HEK293 (cell line): ENCODE measurements around the gene KCNB1.

Experiments
- CTCF ChIA-PET: fragments of 350-600 bp; formaldehyde crosslinking; extraction: SDS; loops from one replicate; lab custom pipeline; 2021; ENCODE audit warnings: antibody characterized with exemption; lab: Yijun Ruan, JAX
- POLR2A ChIA-PET: fragments of 300-600 bp; formaldehyde crosslinking; extraction: SDS; loops from one replicate; lab custom pipeline; 2020; ENCODE audit warnings: antibody characterized with exemption, inconsistent platforms; lab: Yijun Ruan, JAX
- H3K27ac ChIP-seq: fragments of 200-500 bp; sonication (Bioruptor generic); 2 replicates; pipeline ENCODE4 v1.5.1; 2014; ENCODE audit warnings: low read depth, low read length, control low read depth, inconsistent platforms; ENCODE audit errors: extremely low read depth
- H3K36me3 ChIP-seq, 2 experiments: fragments of 200-500 bp in 1 of 2; sonication (Bioruptor generic) in 1 of 2; 1 replicate in 1 of 2; 2 replicates in 1 of 2; pipeline ENCODE4 v1.5.1; 2014 to 2017; ENCODE audit warnings: inconsistent platforms in 2 of 2, low read length in 2 of 2; ENCODE audit not compliant: control insufficient read depth in 2 of 2, insufficient read depth in 1 of 2
- H3K4me1 ChIP-seq: fragments of 200-500 bp; sonication (Bioruptor generic); 2 replicates; pipeline ENCODE4 v1.5.1; 2014; ENCODE audit warnings: mild to moderate bottlenecking, low read length, inconsistent platforms; ENCODE audit not compliant: control insufficient read depth, insufficient read depth
- H3K4me3 ChIP-seq: 2 replicates; pipeline ENCODE4 v1.5.1; 2011; ENCODE audit warnings: low read depth, mild to moderate bottlenecking, control low read depth, low read length, moderate library complexity
- H3K9me3 ChIP-seq: fragments of 200-500 bp; sonication (Bioruptor generic); 2 replicates; pipeline ENCODE4 v1.5.1; 2014; ENCODE audit warnings: low read depth, low read length, inconsistent platforms; ENCODE audit not compliant: control insufficient read depth, insufficient read depth
- BCL11B ChIP-seq: fragments of 450-650 bp; formaldehyde crosslinking; IDR thresholded peaks from 2 replicates; pipeline ENCODE4 v1.5.1; 2016; ENCODE audit warnings: low read depth, missing biosample characterization, missing genetic modification characterization
- GLIS2 ChIP-seq: fragments of 450-650 bp; formaldehyde crosslinking; IDR thresholded peaks from 2 replicates; pipeline ENCODE4 v1.5.1; 2016; ENCODE audit warnings: missing biosample characterization, missing genetic modification characterization
- HOXD13 ChIP-seq: sonication (generic); formaldehyde crosslinking; IDR thresholded peaks from 2 replicates; pipeline ENCODE4 v1.8.0; 2022; ENCODE audit warnings: missing genetic modification reagents, borderline replicate concordance
- ZBTB20 ChIP-seq: fragments of 450-650 bp; formaldehyde crosslinking; IDR thresholded peaks from 2 replicates; pipeline ENCODE4 v1.5.1; 2016; ENCODE audit warnings: missing biosample characterization, missing genetic modification characterization
- ZBTB21 ChIP-seq: fragments of 450-650 bp; formaldehyde crosslinking; IDR thresholded peaks from 2 replicates; pipeline ENCODE4 v1.5.1; 2017; ENCODE audit warnings: missing biosample characterization, missing genetic modification characterization
- ZNF114 ChIP-seq: fragments of 450-650 bp; formaldehyde crosslinking; IDR thresholded peaks from 2 replicates; pipeline ENCODE4 v1.5.0; 2017; ENCODE audit warnings: missing biosample characterization, missing genetic modification characterization
- ZNF132 ChIP-seq: fragments of 450-650 bp; formaldehyde crosslinking; IDR thresholded peaks from 2 replicates; pipeline ENCODE4 v1.5.1; 2017; ENCODE audit warnings: missing biosample characterization, missing genetic modification characterization, borderline replicate concordance
- ZNF133 ChIP-seq: fragments of 450-650 bp; formaldehyde crosslinking; IDR thresholded peaks from 2 replicates; pipeline ENCODE4 v1.5.1; 2016; ENCODE audit warnings: missing biosample characterization, missing genetic modification characterization
- ZNF146 ChIP-seq: fragments of 450-650 bp; formaldehyde crosslinking; IDR thresholded peaks from 2 replicates; pipeline ENCODE4 v1.5.1; 2016; ENCODE audit warnings: missing biosample characterization, missing genetic modification characterization
- ZNF155 ChIP-seq: fragments of 450-650 bp; formaldehyde crosslinking; IDR thresholded peaks from 2 replicates; pipeline ENCODE4 v1.5.1; 2016; ENCODE audit warnings: missing biosample characterization, missing genetic modification characterization
- ZNF214 ChIP-seq: fragments of 450-650 bp; formaldehyde crosslinking; IDR thresholded peaks from 2 replicates; pipeline ENCODE4 v1.5.1; 2017; ENCODE audit warnings: missing biosample characterization, mild to moderate bottlenecking, missing genetic modification characterization, borderline replicate concordance
- ZNF433 ChIP-seq: fragments of 450-650 bp; formaldehyde crosslinking; IDR thresholded peaks from 2 replicates; pipeline ENCODE4 v1.5.1; 2016; ENCODE audit warnings: missing biosample characterization, missing genetic modification characterization, low read depth
- ZNF549 ChIP-seq: fragments of 450-650 bp; IDR thresholded peaks from 2 replicates; pipeline ENCODE4 v1.5.1; 2018; ENCODE audit warnings: missing biosample characterization, missing genetic modification characterization, mild to moderate bottlenecking, inconsistent platforms, moderate library complexity
- ZNF600 ChIP-seq: fragments of 450-650 bp; formaldehyde crosslinking; IDR thresholded peaks from 2 replicates; pipeline ENCODE4 v1.5.1; 2016; ENCODE audit warnings: missing biosample characterization, missing genetic modification characterization
- ZNF654 ChIP-seq: fragments of 450-650 bp; formaldehyde crosslinking; IDR thresholded peaks from 2 replicates; pipeline ENCODE4 v1.5.1; 2016; ENCODE audit warnings: low read depth, missing biosample characterization, missing genetic modification characterization
- ZNF664 ChIP-seq: fragments of 450-650 bp; formaldehyde crosslinking; IDR thresholded peaks from 2 replicates; pipeline ENCODE4 v1.5.1; 2016; ENCODE audit warnings: missing biosample characterization, missing genetic modification characterization
- ZNF670 ChIP-seq: fragments of 450-650 bp; formaldehyde crosslinking; IDR thresholded peaks from 2 replicates; pipeline ENCODE4 v1.5.1; 2016; ENCODE audit warnings: missing biosample characterization, missing genetic modification characterization, low read depth
- ZNF785 ChIP-seq: fragments of 450-650 bp; formaldehyde crosslinking; IDR thresholded peaks from 2 replicates; pipeline ENCODE4 v1.5.1; 2016; ENCODE audit warnings: missing biosample characterization, missing genetic modification characterization
- ZNF791 ChIP-seq: fragments of 450-650 bp; formaldehyde crosslinking; IDR thresholded peaks from 2 replicates; pipeline ENCODE4 v1.5.1; 2016; ENCODE audit warnings: missing biosample characterization, missing genetic modification characterization
- TF ChIP-seq, protein P1 (sequence below): fragments of 450-650 bp; formaldehyde crosslinking; IDR thresholded peaks from 2 replicates; pipeline ENCODE4 v1.5.1; 2016; ENCODE audit warnings: missing biosample characterization, missing genetic modification characterization
- TF ChIP-seq, protein P2 (sequence below): fragments of 450-650 bp; formaldehyde crosslinking; IDR thresholded peaks from 2 replicates; pipeline ENCODE4 v1.5.1; 2017; ENCODE audit warnings: missing biosample characterization, mild to moderate bottlenecking, missing genetic modification characterization, moderate library complexity
- TF ChIP-seq, protein P3 (sequence below): fragments of 450-650 bp; formaldehyde crosslinking; IDR thresholded peaks from 2 replicates; pipeline ENCODE4 v1.5.1; 2016; ENCODE audit warnings: missing biosample characterization, missing genetic modification characterization, low read depth

The KCNB1 gene

DNA sequence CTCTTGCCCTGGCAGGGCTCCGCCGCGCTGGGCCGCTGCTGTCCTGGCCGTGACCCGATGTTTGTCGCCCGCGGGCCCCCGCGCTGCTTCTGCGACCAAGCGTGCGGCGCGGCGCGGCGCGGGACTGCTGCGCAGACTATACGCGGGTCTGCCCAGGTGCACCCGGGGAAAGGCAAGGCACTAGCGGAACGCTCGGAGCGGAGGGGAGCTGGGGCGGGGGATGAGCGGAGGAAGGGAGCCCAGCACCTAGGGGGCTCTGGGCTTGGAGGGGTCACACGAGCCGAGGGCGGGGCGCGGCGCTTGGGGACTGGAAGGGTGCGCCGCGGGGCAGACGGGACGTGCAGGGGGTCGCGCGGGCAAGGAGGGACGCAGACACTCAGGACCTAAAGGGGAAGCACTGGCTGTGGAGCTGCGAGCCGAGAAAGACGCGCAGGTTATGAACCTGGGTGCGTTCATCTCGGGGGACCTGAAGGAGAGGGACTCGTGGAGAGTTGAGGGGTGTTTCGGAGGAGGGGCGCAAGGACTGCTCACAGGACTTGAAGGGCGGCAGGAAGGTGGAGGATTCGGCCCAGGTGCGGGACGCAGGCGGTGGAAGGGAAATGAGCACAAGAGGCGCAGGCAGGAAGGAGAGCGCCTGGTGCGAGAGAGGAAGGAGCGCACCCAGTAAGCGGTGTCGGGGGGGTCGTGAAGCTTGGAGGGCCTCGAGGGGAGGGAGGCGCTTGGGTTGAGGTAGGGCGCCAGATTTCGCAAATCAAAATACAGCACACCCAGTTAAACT, 163.8 kb downstream of the KCNB1 start (continued):
- TF ChIP-seq, protein P1, sequence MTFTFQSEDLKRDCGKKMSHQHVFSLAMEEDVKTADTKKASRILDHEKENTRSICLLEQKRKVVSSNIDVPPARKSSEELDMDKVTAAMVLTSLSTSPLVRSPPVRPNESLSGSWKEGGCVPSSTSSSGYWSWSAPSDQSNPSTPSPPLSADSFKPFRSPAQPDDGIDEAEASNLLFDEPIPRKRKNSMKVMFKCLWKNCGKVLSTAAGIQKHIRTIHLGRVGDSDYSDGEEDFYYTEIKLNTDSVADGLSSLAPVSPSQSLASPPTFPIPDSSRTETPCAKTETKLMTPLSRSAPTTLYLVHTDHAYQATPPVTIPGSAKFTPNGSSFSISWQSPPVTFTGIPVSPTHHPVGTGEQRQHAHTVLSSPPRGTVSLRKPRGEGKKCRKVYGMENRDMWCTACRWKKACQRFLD (tag by site-specific recombination), result no peak
- TF ChIP-seq ZNF600 (tag by site-specific recombination) (peak; percentile 90), ZBTB21 (tag by site-specific recombination) (no peak), ZNF133 (no peak), HOXD13 (CRISPR knock-in tag) (no peak), GLIS2 (peak; percentile 72; the same call in 1 of the 2 replicates), ZNF155 (tag by site-specific recombination) (no peak), ZNF132 (no peak)

DNA sequence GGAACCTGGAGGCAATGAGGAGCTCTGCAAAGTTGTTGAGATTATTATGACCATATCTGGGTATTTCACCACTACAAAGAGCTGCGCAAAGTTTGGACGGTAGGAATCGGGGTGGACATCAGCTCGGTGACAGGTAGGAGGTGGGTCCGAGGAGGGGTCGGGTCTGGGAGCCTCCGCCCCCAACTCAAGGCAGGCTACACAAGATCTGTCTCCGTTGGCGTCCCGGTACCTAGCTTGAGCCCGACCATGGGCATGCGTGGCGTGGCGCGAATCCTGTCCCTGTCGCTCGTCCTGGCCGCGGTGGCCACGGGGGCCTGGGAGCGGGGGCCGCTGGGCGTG, 164.4 kb downstream of the KCNB1 start:
- H3K4me1 ChIP-seq, result no peaks in the 10 kb centered on the region
- no peaks in the 10 kb centered on the region for H3K36me3 ChIP-seq
- ChIA-PET CTCF (interaction anchor here (0.7 to 6.7 kb wide), 3 partner anchors 13 to 73 kb away, joined by 4 to 63 read pairs (median 35); no protein-coding TSS in a partner anchor), POLR2A (no interaction called here)
- H3K27ac ChIP-seq, result no peak overlapping the region
- TF ChIP-seq, protein P2, sequence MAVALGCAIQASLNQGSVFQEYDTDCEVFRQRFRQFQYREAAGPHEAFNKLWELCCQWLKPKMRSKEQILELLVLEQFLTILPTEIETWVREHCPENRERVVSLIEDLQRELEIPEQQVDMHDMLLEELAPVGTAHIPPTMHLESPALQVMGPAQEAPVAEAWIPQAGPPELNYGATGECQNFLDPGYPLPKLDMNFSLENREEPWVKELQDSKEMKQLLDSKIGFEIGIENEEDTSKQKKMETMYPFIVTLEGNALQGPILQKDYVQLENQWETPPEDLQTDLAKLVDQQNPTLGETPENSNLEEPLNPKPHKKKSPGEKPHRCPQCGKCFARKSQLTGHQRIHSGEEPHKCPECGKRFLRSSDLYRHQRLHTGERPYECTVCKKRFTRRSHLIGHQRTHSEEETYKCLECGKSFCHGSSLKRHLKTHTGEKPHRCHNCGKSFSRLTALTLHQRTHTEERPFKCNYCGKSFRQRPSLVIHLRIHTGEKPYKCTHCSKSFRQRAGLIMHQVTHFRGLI (tag by site-specific recombination), result peak; percentile 62
- TF ChIP-seq BCL11B (tag by site-specific recombination), result no peak
- H3K9me3 ChIP-seq, result no peaks in the 10 kb centered on the region
- H3K4me3 ChIP-seq, result peak overlapping the region; percentile 37

DNA sequence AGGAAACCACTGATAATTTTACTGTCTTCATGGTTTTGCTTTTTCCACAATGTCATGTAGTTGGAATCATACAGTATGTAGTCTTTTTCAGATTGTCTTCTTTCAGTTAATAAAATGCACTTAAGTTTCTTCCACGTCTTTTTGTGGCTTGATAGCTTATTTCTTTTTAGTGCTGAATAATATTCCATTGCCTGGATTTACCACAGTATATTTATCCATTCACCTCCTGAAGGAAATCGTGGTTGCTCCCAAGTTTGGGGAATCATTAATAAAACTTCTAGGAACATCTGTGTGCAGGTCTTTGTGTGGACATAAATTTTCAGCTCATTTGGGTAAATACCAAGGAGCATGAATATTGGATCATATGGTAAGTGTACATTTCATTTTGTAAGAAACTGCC, 165.8 kb downstream of the KCNB1 start:
- H3K27ac ChIP-seq, result no peak overlapping the region
- no peak overlapping the region for H3K4me3 ChIP-seq
- no peak for TF ChIP-seq ZNF670 (tag by site-specific recombination)
- no peak for TF ChIP-seq ZNF785 (tag by site-specific recombination)
- peak; percentile 44; the same call in 1 of the 2 replicates for TF ChIP-seq ZNF146 (tag by site-specific recombination)
- TF ChIP-seq ZNF433 (tag by site-specific recombination), result no peak
- H3K9me3 ChIP-seq, result no peaks in the 10 kb centered on the region
- no peaks in the 10 kb centered on the region for H3K36me3 ChIP-seq
- ChIA-PET POLR2A (no interaction called here), CTCF (interaction anchor here (6.7 kb wide), 1 partner anchor 71 kb away, joined by 63 read pairs; no protein-coding TSS in a partner anchor)
- H3K4me1 ChIP-seq, result no peaks in the 10 kb centered on the region

DNA sequence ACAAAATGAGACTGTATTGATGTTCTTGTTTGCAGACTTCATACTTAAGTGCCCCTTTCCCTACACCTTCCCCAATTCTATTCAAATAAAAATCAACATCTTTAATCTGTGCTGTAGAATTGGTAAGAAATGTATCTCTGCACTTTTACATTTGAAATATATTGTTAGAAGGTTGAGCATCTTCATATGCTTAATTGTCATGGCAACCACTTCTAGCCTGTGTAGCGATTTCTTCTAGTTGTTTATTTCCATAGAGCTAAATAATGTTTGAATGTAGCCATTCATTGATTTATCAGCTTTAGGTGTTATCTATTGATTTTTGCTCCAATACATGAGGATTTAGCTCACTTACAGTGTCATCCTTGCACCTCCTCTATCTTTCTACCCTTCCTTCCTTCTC, 166.9 kb downstream of the KCNB1 start:
- H3K9me3 ChIP-seq, result no peaks in the 10 kb centered on the region
- H3K27ac ChIP-seq, result no peak overlapping the region
- TF ChIP-seq ZNF664 (tag by site-specific recombination) (no peak), ZNF791 (tag by site-specific recombination) (no peak), ZNF214 (tag by site-specific recombination) (no peak), ZNF549 (tag by site-specific recombination) (no peak), ZNF114 (tag by site-specific recombination) (no peak), ZNF654 (tag by site-specific recombination) (no peak), ZBTB20 (tag by site-specific recombination) (no peak)
- TF ChIP-seq, protein P3, sequence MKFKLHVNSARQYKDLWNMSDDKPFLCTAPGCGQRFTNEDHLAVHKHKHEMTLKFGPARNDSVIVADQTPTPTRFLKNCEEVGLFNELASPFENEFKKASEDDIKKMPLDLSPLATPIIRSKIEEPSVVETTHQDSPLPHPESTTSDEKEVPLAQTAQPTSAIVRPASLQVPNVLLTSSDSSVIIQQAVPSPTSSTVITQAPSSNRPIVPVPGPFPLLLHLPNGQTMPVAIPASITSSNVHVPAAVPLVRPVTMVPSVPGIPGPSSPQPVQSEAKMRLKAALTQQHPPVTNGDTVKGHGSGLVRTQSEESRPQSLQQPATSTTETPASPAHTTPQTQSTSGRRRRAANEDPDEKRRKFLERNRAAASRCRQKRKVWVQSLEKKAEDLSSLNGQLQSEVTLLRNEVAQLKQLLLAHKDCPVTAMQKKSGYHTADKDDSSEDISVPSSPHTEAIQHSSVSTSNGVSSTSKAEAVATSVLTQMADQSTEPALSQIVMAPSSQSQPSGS (tag by site-specific recombination), result no peak
- H3K36me3 ChIP-seq, result no peaks in the 10 kb centered on the region
- POLR2A ChIA-PET, result interaction anchor here (0.7 kb wide), 1 partner anchor 441 kb away, joined by 3 read pairs; no protein-coding TSS in a partner anchor
- CTCF ChIA-PET, result interaction anchor here (1.4 kb wide), 1 partner anchor 69 kb away, joined by 3 read pairs; no protein-coding TSS in a partner anchor
- H3K4me1 ChIP-seq, result no peaks in the 10 kb centered on the region
- no peak overlapping the region for H3K4me3 ChIP-seq
